GM19455 (cell line): Measurements from ENCODE around the gene JAK1.
"Not testable (repeated sequence)": the region's sequence is repeated elsewhere in the genome, so short reads cannot be mapped to it uniquely, and the experiment has no call there.

Source experiments
- ATAC-seq: cut with Tn5 transposase; IDR thresholded peaks from one replicate; pipeline ENCODE4 v1.9.1; 2021; ENCODE audit not compliant: unreplicated experiment

The JAK1 gene

DNA sequence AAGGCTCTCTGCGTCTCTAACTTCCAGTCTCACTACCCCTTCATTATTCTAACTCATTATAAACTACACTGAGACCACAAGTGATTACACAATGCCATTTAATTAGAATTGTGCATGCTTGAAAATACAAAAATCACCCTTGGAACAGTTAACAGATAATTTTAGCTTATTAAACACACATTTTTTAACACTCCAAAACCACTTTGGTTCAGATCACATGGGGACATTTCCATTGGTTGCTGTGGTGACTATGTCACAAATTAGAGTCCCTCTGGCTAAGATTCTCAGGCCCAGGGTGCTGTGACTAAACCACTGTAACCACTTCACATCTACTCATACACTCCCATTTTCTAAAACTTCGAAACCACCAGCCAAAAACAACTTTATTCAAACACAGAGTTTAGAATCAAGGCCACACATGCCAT is 43.0 kb downstream of the JAK1 start:
- ATAC-seq: no peak

DNA sequence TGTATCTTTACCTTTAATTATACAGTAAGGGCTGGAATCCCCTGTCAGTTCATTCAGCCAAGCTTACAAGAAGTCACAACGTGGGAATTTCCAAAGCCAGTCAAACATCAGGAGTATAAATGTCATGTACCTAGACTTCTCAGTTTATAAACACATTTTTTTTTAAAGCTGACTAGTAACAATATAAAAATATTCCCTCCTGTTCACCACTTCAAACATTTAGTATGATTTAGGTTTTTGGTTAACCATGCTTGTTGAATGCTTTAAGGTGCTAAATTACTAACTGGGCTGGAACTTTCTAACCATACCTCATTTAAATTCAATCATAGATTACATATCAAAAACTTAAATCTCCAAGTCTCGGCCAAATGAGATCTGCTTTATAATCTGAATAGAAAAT is 44.0 kb downstream of the JAK1 start:
- ATAC-seq: no peak

DNA sequence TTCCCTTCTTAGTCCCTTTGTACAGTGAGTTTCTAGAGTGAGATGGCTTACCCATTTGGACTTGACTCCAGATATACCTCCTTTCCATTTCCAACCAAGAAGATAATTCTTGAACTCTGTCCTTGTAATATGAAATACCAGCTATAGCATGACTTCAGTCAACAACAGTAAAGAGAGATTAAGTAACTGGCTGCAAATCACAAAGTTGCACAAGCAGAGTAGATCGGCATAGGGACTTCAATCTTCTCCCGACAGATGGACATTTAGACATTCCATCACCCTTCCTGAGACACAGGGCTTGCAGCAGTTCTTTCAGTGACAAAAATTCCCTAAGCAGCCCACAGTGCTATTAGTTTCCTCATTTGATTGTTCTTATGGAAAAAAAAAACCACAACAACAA is 44.6 kb downstream of the JAK1 start:
- ATAC-seq: no peak

DNA sequence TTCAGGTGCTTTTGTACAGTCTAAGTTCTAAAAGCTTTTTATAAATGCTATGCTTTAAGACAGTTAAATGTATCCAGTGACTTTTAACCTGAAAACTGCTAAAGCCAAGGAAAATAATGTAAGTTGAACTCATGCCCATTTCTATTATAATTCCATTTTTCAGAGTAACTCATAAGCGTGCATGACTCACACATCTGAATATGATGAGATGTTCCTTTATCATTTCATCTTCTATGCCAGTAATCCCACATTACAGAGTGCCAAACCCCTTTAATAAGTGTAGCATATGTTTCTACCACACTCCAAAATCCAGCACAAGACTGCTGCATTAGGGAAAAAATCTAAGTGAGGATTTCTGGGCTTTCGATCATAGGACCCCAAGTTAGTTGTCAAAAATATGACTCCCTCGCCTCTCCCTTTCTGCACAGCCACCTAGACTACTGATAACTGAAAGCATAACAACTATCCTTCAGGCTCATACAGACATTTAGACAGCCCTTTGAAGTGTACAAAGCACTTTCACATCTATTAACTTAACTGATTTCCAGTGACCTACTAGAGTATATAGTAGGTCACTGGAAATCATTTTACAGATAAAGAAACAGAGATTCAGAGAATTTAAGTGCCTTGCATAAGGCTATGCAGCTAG is 45.3 kb downstream of the JAK1 start:
- no peak for ATAC-seq

DNA sequence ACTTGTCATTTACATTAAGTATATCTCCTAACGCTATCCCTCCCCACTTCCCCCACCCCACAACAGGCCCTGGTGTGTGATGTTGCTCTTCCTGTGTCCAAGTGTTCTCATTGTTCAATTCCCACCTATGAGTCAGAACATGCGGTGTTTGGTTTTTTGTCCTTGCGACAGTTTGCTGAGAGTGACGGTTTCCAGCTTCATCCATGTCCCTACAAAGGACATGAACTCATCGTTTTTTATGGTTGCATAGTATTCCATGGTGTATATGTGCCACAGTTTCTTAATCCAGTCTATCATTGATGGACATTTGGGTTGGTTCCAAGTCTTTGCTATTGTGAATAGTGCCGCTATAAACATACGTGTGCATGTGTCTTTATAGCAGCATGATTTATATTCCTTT is 47.2 kb downstream of the JAK1 start:
- ATAC-seq: not testable (repeated sequence)

DNA sequence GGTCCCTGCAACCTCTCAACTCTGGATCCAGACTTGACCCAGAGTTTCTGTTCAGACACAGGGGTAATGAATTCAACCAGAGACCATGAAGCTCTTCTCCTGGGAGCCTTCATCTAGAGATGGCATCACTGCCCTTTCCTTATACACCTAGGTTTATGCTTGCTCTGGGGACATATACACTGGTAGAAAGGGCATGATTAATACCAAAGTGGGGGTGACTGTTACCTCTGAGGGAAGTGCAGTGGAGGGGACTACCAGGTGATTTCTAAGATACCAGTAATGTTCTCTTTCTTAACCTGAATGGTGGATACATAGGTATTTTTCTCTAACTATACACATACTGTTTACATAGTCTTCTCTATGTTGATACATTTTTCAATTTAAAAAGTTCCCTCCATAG is 48.4 kb downstream of the JAK1 start:
- no peak for ATAC-seq

DNA sequence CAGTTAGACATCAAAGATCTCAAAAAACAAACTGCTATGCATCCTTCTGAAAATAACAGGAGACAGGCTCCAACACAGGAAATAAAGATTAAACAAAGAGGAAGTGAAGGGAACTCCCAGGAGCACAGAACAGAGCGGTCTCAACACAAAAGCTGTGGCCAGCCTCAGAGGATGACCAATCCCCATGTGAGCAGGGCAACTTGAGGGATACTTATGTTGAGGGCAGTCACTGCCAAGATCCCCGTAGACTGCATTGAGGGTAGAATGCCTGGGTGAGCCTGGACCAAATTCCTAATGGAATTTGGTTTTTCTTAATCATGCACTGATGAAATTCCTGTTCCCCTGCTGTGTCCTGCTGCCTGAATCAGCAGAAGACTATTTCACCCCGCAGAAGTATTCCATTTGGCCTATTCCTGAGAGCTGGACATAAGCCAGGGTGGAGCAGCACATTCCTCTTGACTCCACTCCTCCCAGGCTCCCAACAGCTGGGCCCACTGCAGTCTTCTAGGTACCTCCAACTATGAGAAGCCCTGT is 49.0 kb downstream of the JAK1 start:
- no peak for ATAC-seq

DNA sequence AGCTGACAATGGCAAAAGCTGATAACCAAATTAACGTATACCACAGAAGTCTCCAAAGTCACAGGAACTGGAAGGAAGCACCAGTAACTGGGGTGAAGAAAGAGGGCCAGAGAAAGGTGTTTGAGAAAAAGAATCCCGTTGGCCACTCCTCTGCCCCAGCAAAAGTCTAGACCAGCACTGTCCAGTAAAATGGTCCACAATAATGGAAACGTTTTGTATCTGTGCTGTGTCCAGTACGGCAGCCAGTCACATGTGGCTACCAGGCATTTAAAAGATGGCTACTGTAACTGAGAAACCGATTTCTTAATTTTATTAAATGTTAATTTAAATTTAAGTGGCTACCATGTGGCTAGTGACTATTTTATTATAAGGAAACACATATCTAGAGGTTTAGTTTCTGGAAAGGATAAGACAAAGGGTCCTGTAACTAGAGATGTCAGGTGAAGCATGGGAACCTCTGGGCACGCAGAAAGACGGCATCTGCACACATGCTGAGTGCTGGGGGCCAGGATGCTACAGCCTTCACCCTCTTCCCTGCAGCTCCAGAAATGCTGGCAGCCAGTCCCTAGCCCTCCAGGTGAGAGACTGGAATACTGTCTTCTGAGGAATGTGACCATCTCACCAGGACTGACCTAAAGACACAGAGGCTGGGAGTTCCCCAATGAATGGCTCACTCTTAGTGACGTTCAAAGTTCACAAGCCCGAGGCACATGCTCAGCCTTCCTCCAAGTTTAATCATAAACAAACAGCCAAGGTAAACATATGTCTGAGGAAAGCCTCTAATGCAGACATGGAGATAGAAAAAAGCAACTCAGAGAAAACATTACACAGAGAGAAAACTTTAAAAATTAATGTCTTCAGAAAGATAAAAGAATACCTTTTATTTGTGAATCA is 50.7 kb downstream of the JAK1 start:
- ATAC-seq: no peak

DNA sequence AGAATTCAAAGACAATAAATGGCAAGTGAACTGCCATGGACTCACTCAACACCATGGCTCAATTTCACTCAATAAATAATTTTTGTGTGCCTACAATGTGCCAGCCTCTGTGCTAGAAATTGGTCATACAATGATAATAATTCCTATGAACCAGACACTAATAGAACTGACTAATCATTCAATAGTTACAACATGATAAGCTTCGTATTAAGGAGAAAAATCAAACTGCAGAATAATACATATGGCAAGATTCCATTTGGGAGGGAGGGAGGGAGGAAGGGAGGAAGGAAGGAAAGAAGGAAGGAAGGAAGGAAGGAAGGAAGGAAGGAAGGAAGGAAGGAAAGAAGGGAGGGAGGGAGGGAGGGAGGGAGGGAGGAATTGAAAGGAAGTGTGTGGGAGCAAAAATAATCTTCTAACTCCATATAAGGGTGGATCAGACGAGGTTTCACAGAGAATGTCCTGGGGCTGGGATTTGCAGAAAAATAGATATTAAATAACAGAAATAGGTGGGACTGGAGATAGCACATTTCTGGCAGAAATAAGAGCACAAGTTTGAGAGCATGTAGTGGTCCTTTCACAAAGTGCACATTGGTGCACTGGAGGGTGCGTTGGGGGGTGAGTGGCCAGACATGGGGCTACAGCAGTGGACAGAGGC is 52.9 kb downstream of the JAK1 start:
- ATAC-seq: no peak

DNA sequence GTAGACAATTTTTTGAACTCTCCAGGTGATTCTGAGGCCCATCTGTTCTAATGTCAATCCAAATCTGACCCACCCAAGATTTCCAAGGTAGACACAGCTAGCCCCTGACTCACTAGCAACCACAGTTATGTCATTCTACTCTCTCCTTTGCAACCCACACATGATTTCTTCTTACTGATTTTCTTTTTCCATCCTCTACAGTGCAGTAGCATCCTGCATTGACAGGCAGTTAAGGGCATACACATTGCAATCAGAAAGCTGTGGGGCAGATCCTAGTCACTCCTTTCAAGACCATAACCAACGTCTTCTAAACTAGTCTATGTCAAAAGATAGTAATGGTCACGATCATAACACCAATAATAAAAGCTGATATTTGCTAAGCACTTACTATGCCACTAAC is 54.2 kb downstream of the JAK1 start:
- no peak for ATAC-seq

DNA sequence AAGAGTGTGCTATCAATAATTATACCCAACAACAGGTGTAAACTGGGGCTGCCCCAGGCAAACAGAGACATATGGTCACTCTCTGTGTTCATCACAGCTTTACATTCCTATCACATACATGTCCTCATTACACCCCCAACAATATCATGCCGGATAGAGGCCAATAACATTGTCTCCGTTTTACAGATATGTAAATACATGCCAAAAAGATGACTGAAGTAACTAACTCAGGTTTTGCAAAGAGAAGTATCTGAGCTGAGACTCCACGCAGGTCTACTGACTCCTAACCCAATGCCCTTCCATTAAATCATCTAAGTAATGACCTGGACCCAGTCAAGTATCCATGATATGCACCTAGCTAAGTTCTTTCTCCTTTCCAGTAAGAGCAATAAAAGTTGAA is 55.0 kb downstream of the JAK1 start:
- ATAC-seq: no peak

DNA sequence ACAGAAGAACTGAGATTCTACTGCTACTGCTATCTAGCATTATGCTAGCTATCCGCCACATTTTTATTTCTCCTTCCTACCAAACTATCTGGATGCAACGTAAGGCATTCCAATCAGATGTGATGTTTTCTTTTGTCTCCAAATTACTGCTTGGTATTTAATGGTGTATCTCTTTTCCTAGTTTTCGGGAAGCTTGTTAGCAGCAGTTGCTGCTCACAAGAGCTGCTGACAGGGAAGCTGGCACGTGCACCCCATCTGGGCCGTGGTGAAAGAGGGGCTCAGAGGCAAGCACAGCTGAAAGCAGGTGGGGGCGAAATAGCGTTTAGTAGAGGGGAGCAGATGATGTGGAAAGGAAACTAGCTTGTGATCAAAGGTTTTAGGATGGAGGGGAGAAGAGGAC is 57.3 kb downstream of the JAK1 start:
- no peak for ATAC-seq

DNA sequence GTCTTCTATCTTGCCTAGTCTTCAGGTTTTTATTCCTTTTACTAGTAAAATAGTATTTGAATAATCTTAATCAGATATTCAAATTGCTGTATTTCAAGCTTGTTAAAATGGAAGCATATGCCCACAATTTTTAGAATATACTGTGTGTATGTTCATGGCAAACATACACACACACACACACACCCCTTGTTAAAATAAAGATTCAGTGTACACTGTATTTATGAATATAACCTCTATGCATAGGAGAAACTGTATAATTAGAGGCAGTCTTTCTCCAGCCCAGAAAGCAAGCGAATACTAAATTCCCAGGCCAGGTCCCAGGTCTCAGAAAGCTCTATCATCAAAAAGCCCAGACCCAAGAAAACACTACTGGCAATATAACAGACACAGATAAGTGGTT is 57.8 kb downstream of the JAK1 start:
- no peak for ATAC-seq

DNA sequence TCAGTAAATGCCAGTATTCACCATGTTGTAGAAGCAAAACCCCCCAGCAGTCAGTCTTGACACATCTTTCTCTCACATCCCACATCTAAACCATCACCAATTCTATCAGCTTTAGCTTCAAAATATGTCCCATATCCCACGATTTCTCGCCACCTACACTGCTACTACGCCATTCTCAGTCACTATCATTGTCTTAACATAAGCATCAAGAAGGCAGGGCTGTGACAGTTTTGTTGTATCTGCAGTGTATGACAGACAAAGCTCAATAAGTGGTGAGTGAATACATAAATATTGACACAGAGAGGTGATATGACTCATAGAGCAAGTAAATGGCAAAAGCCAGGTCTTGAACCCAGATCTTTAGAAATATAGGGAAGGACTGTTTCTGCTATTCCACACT is 59.9 kb downstream of the JAK1 start:
- ATAC-seq: no peak

DNA sequence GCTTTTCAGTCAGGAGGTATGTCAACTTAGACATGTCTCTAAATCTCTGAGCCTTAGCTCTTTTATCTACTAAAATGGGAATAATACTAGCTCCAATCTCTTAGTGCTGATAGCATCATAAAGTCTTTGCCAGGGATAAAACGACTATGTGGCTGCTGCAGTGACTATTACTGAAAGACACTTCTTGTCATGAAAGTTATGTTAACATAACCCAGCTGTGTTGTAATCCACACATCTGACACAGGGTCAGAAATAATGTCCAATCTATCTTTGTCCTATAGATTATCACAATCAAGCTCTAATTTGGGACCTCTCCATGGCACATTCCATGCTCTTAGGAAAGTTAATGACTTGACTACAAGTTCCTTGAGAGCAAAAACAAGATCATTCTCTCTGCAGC is 62.8 kb downstream of the JAK1 start:
- no peak for ATAC-seq

DNA sequence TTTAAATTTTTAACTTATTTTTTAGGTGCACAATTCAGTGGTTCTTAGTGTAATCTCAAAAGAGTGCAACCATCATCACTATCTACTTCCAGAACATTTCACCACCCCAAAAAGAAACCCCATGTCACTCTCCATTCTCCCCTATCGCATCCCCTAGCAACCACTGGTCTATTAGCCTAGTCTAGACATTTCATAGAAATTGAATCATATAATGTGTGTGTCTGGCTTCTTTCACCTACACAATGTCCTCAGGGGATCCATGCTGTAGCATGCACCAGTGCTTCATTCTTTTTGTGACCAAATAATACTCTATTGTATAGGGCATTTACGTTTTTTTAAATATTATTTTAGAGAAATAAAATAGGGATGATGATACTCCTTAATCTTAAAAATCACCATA is 64.7 kb downstream of the JAK1 start:
- ATAC-seq: no peak

DNA sequence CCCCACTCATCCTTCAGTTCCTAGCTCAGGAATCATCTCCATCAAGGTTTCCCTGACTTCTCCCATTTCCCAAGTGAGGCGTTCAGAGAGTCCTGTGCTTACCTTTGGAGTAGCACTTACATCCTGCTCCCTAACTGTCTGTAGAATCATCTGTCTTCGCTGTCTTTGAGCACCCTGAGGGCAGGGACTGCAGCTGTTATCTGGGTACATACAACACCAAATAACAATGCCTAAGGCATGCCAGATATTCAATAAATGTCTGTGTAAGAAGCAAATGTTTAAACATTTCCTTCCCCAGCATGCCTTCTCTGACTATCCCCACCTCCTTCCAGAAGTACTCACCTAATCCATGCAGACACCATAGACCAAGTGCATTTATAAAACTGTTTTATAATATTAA is 65.4 kb downstream of the JAK1 start:
- ATAC-seq: no peak

DNA sequence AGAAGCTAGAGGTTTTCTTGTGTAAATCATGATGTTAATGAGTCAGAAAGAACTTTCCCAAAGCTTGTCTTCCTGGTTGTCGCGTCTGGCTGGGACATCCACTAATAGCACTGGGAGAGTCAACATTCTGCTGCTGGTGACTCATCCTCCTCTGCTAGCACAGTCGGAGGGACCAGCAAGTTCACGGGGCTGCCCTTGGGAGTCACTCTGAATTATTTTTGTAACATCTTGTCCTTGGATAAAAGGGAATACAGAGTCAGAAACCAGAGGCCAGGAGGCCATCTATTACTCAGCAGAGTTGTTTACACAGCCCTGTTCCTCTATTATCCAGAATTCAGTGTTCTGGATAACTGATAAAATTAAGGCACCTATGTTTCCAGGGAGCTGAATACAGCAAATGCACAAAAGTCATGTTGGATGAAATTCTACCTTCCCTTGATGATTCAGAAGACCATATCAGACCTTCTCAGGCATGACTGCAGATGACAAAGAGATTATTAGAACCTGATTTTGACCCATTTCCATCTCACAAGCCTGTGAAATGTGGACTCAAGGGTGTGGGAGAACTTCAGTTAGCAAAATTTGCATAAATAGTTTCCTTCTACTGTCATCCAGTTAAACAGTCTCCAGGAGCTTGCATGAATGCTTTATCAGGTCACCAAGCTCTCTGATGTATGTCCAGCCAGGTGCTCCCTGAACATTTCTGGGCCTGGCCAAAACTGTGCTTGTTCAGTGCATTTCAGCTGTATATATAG is 68.1 kb downstream of the JAK1 start:
- no peak for ATAC-seq

DNA sequence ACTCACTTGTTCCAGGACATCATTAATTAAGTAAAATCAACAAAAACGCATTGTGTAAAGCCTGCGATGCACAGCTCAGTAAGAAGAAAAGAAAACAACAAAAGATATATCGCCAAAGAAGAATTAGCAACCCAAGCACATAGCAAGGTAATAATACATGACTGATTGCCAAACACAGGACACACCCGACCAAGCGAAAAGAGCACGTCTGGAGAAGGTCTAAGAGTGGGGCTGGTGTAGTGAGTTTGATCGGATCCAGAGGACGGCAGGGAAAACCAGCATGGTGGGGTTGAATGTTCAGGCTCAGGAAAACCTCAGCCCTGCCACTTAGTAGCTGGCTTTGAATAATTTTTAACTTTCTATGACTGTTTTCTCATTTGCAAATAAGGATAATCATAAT is 69.8 kb downstream of the JAK1 start:
- no peak for ATAC-seq

DNA sequence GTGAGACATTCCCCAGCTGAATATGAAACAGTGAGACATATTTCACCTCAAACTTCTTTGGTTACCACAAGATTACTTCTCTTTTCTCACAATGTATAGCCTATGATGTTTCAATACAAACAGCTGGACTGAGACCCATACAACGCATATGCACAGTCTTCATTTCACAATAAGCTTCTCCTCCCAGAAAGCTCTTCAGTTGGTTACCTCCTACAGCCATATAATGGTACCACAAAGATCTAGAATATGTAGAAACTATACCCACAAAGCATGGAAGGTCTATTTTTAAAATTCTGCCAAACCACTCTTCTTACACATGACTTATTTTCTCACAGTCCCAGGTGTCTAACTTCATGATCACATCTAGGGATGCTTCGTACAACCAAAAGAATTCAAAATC is 70.8 kb downstream of the JAK1 start:
- peak; percentile 80 for ATAC-seq
